Posterior cingulate gyrus (tissue), 11 donors: Measurements from ENCODE around the gene MRPL54.

Source experiments
- DNase-seq, 10 donors: peaks; one replicate each; pipeline versions ENCODE4 v3.0.0 to v3.0.0-alpha.2; 2020 to 2021; ENCODE audit warnings: mixed read lengths in 3 of 10
- intact Hi-C: fragments of 100-400 bp; cut with DNase I; formaldehyde crosslinking; loops from one replicate; pipeline ENCODE4 v1.15.1; 2023

The MRPL54 gene

GRCh38 chr19:3782903-3783302, 20.4 kb downstream of the MRPL54 start:
- DNase-seq, result no peak
- intact Hi-C loops, result no loop called here

- intact Hi-C loops, result no loop called here
- no peak for DNase-seq
Observed at GRCh38 chr19:3783660-3784584, 21.4 kb downstream of the MRPL54 start.

DNA sequence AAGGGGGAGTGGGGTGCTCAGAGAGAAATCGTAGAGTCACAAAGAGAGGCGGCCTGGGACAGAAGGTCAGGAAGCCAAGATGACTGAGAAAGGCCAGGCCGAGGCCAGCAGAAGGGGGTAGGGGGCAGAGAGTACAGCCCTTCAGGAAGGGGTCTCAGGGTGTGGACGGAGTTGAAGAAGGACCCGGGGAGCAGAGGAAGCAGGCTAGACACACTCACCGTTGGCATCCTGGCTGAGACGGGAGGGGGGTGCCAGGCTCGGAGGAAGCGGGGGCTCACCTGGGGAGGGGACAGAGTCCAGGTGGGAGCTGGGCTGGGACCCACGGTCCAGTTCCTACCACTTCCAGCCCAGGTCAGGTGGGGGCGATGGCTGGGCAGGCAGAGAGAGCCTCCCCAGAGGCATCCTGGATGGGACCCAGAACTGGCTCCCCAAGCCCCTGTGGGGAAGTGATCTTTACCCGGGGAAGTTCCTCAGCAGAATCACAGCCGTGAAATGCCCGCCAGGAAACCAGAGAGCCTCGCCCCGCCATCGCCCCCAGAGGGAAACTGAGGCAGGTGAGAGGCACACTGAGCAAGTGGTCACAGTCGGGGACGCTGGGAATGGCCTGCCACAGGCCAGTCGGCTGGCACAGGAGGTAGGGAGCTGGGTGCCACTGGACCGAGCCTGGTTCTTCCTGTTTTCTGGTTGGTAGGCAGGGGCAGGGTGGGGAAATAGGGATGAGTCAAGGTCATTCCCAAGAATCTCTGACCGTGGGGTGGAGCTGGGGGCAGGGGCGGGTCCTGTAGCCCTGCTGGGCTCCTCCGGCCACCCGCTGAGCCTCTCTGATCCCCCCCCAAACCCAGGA, 22.3 kb downstream of the MRPL54 start:
- intact Hi-C loops, result no loop called here
- DNase-seq, result no peak

DNA sequence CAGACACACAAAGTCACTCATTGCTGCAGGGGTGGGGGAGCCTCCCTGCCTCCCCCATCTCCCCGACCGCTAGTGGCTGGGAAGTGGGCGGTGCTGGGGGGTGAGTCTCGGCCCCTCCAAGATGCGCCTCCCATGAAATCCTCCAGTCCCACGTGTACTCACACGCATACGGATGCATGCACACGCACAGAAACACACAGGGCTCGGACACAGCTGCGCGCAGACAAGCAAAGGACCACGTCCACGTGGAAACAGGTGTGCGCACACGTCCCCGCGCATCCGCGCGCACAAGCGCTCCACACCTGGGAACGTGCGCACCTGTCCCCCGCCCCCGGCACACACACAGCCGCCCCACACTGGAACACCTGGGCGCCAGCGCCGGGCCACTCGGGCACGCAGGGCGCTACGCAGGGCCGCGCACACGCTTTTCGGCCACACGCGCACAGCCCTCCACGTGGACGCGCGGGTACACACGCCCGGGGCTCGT, 23.0 kb downstream of the MRPL54 start:
- intact Hi-C loops, result no loop called here

DNA sequence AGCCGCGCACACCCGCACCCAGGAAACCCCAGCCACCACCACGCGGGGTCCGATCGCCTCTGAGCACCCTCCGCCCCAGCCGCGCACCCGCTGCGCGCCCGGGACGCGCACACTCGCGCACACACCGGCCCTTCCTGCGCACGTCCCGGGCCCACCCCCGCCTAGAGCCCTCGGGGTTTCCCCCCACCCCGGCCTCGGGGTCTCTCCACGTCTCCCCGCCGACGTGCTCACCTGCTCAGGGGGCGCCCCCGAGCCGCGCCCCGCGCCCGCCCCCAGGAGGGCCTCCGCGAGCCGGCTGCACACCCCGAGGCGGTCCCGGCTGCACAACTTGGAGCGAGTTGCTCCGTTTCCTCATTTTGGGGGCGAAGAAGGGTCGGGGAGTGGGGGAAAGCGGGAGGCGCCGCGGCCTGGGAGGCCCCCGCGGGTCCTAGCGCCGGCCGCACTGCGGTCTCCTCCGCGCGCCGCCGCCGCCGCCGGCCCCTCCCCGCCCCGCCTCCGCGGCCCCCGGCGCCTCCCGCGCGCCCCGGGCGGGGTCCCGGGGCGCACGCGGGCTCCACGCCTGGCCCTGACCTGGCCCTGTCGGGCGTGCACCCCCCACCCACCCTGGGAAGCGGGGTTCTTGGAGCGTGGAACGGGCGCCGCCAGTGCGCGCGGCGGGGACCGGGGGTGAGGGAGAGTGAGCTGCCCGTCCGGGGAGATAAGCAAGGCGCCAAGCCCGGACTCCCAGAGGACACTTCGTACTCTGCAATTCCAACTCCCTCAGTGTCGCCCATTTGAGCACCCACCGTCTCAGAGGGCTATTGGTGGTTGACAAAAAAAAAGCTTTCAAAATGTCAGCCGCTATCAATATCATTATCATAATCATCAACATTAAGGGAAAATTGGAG, 23.7 kb downstream of the MRPL54 start, which contains the start of gene MATK:
Gene MATK (minus strand): TSS at position 444 of the 887 bp plus-strand sequence. CDS start 1,246 bp downstream, outside the sequence.
- DNase-seq, result no peak
- intact Hi-C loops, result no loop called here

More for the DNA sequence above, 23.0 kb downstream of the MRPL54 start:
- peak in 6 of 10 donors; percentile 44 to 92 (median 62) for DNase-seq

DNA sequence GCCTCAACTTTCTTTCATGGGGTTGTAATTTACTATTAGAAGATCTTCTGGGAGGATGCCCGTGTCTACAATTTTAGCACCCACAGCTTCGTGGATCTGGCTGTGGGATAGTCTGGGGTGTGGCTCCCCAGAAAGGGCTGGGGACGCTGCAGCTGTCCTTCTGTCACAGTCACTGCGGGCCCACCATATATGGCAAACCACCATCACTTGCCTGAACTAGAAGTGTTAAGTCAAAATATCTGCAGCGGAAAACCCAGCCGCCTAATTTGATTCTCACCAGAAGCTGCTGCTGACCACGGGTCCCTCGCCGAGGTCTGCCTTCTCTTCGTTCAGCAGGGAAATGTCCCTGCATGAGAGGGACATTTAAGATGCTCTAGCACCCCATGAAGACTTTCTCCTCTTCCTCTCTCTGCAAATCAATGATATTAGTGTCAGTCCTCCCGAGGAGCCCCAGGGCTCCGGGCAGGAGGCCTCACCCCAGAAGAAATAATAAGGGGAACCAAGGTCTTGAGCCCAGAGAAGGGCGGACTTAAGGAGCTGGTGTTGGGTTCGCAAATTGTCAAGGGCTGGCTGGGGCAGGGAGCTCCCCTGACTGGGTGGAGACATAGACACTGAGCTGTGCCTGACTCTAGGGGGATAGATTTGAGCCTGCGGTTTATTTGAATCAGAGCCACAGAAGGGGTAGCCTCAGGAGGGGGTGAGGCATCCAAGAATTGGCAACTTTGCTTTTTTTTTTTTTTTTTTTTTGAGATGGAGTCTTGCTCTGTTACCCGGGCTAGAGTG, 26.7 kb downstream of the MRPL54 start:
- peak in 1 of 10 donors; percentile 57 for DNase-seq
- intact Hi-C loops, result no loop called here

GRCh38 chr19:3790209-3790734, 27.8 kb downstream of the MRPL54 start:
- intact Hi-C loops, result no loop called here
- DNase-seq, result peak in 1 of 10 donors; percentile 59

GRCh38 chr19:3790941-3791340, 28.5 kb downstream of the MRPL54 start:
- DNase-seq, result no peak
- intact Hi-C loops, result no loop called here

DNA sequence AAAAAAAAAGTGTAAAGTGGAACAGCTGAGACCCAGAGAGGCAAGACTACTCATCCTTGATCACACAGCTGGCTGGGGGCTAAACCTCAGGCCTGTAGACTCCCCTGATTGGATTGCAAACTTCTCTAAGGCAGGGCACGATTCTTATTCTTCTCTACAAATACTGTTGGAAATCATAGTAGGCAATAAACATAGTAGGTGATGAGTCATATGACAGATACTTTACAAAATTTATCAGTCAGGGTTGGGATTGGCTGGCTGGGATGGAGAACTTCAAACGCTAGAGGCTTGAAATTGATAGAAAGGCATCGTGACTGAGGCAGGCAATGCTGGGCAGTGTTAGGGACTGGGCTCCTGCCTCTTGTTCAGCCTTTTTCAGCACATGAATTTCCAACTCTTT, 29.6 kb downstream of the MRPL54 start:
- intact Hi-C loops, result no loop called here
- DNase-seq, result no peak

DNA sequence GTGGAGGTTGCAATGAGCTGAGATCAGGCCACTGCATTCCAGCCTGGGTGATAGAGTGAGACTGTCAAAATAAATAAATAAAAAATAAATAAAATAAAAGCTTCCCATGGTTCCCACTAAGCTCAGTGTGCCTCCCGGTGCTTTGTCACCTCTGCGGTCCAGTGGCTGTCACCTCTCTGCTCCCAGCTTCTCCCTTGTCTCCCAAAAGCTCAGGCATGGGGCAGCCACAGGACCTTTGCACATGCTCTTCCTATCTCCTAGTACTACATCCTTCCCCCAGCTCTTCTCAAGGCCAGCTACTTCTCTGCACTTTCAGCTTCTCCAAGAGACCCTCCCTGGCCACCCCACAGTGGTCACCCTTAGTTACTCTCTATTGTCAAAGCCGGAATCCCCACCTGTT, 31.3 kb downstream of the MRPL54 start:
- intact Hi-C loops, result no loop called here
- no peak for DNase-seq

DNA sequence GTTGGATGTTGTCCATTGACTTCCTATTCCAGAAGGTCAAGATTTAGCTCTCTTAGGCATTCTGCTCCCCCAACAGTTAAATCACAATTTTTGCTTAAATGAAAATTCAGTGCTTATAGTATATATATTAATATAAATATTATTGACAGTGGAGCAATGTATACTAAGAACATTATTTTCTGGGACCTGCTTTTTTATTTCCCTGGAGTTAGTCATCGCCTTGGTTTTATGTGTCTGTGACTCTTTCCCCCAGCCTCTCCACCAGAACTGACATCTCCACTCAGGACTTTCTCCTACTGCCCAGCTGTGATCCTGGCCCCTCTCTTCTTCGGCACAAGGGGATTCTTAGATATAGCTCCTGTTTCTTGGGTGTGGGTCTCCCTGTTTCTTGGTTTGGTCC, 33.9 kb downstream of the MRPL54 start:
- intact Hi-C loops, result no loop called here
- no peak for DNase-seq

DNA sequence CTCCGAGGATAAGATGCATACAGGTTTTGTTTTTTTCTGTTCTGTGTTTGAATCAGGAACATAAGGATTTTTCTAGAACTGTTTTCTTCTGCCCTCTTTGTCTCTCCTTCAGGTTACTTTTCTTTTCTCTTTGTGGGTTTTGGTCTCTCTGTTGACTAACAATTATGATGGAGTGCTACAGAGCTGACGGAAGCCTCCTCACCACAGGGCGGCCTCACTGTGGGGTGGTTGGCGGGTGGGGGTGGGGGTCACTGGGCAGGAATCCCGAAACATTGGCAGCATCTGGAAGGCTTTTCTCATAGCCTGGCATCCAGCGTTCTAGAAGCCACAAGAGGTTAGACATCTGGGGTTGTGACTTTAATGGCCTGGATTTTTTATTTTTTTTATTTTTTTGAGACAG, 35.7 kb downstream of the MRPL54 start:
- intact Hi-C loops, result no loop called here
- no peak for DNase-seq

- DNase-seq, result peak in 1 of 10 donors; percentile 10
- intact Hi-C loops, result no loop called here
Observed at GRCh38 chr19:3800996-3801395, 38.5 kb downstream of the MRPL54 start.

DNA sequence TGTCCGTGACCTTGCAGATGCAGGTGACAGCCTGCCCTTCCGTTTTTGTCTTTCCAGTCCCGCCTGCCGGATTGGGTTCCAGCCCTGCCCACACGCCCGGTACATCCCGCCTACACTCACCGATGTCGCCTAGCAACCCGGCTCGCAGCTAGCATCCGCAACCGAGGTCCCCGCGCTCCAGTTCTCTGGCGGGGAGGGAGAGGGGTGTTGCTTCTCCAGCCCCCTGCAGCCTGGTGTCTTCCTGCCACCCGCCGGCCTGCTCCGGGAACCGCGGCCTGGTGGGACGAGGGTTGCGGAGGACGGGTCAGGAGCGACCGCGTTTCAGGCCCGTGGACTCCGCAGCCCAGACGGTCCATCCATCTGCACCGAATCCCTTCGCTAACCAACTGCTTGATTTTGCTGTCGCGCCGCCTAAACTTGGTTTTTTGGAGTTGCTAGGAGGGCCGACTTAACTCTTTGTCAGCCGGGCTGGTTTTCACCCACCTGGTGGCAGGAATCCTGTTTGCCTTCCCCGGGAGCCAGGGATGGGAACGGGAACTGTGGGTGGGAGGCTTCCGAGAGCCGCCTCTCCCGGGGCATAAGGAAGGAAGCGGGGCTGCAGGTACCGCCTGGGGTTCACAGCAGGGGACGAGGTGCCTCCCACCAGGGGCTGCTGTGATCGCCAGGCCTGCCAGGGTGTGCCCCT, 39.1 kb downstream of the MRPL54 start:
- peak; percentile 35 to 97 (median 75) for DNase-seq
- intact Hi-C loops, result no loop called here

DNA sequence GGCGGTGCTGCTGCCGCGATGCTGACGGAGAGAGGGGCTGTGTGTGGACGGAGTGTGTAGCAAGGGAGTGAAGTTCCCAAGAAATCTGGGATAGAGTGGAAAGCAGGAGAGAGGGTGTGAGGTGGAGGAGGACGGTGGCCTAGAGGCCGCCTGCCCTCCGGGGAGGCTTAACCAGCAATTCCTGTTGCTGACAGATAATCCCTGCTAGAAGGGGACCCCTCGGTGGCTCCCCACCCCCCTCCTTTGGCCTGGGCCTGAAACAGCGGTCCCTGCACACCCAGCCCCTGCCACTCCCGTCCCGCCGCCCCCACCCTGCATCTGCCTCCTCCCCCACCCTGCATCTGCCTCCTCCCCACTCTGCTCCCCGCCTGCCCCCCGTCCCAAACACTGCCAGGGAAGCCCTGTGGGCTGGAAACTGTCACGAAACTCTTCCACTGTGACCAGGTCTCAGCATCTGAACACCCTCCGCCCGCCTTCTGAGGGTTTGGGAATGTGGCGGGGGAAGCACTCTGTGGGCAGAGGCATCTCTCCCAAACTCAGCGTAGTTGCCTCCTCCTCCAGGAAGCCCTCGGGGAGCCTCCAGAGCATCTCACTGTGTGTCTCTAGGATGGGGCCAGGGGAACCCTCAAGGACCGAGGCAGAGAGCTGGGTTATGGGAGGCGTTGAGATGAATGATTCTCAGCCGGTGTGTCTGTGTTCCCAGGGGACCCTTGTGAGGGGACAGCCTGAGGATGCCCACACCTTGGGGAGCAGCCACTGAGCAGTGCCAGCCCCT, 40.8 kb downstream of the MRPL54 start:
- intact Hi-C loops, result no loop called here
- DNase-seq, result no peak

DNA sequence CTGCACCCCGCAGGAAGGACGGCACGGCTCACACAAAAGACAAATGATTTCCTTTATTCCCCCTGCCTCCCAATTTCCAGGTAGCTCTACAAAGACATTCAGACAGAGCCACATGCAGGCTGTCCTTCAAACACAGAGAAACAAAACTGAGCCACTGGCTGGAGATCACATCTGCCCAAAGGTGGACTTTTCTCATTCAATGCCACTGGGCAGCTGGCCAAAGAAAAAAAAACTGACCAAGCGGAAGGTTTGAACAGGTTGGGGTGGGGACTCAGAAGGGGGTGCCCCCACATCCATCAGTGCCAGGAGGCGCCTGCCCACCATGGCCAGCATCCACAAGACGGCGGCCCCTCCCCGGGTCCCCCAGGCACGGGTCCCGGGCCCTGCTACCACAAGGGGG, 41.5 kb downstream of the MRPL54 start:
- intact Hi-C loops, result no loop called here
- DNase-seq, result no peak

GRCh38 chr19:3804429-3804828, 41.9 kb downstream of the MRPL54 start:
- DNase-seq, result no peak
- intact Hi-C loops, result no loop called here

- intact Hi-C loops, result no loop called here
- no peak for DNase-seq
Observed at GRCh38 chr19:3805859-3806258, 43.4 kb downstream of the MRPL54 start.
